WTC11 (cell line): ENCODE measurements around the gene PTPN12.

Source experiments
- AFF4 ChIP-seq: sonication (generic); formaldehyde crosslinking; IDR thresholded peaks from 2 replicates; pipeline ENCODE4 v1.8.1; 2023; ENCODE audit warnings: mild to moderate bottlenecking, missing genetic modification reagents, borderline replicate concordance
- ATF2 ChIP-seq: sonication (generic); formaldehyde crosslinking; IDR thresholded peaks from 2 replicates; pipeline ENCODE4 v1.8.1; 2022; ENCODE audit warnings: low read depth, missing genetic modification reagents, borderline replicate concordance
- ATF6 ChIP-seq: sonication (generic); formaldehyde crosslinking; IDR thresholded peaks from 2 replicates; pipeline ENCODE4 v1.8.1; 2023; ENCODE audit warnings: mild to moderate bottlenecking, missing genetic modification reagents
- CREB1 ChIP-seq: sonication (generic); formaldehyde crosslinking; IDR thresholded peaks from 2 replicates; pipeline ENCODE4 v1.8.0; 2023; ENCODE audit warnings: mild to moderate bottlenecking, missing genetic modification reagents
- ETV6 ChIP-seq: sonication (generic); formaldehyde crosslinking; IDR thresholded peaks from 2 replicates; pipeline ENCODE4 v1.8.1; 2022; ENCODE audit warnings: mild to moderate bottlenecking, missing genetic modification reagents
- SMAD4 ChIP-seq: sonication (generic); formaldehyde crosslinking; IDR thresholded peaks from 2 replicates; pipeline ENCODE4 v1.8.0; 2022; ENCODE audit warnings: mild to moderate bottlenecking, missing genetic modification reagents
- SP1 ChIP-seq: sonication (generic); formaldehyde crosslinking; conservative IDR thresholded peaks from 2 replicates; pipeline ENCODE4 v1.8.1; 2022; ENCODE audit warnings: missing genetic modification reagents
- USF1 ChIP-seq: sonication (generic); formaldehyde crosslinking; IDR thresholded peaks from 2 replicates; pipeline ENCODE4 v1.8.0; 2022; ENCODE audit warnings: mild to moderate bottlenecking, missing genetic modification reagents
- ZNF121 ChIP-seq: sonication (generic); formaldehyde crosslinking; IDR thresholded peaks from 2 replicates; pipeline ENCODE4 v1.8.0; 2023; ENCODE audit warnings: missing genetic modification reagents
- TF ChIP-seq, protein P1 (sequence below): fragments of 200-600 bp; IDR thresholded peaks from 2 replicates; pipeline ENCODE4 v1.8.0; 2022; ENCODE audit warnings: antibody characterized with exemption
- TF ChIP-seq, protein P2 (sequence below): sonication (generic); formaldehyde crosslinking; IDR thresholded peaks from 2 replicates; pipeline ENCODE4 v1.8.1; 2023; ENCODE audit warnings: mild to moderate bottlenecking, moderate library complexity, missing genetic modification reagents

- TF ChIP-seq USF1 (CRISPR knock-in tag) (no peak), SMAD4 (CRISPR knock-in tag) (no peak), SP1 (CRISPR knock-in tag) (no peak), ATF6 (CRISPR knock-in tag) (no peak), AFF4 (CRISPR knock-in tag) (no peak), ETV6 (CRISPR knock-in tag) (no peak), CREB1 (CRISPR knock-in tag) (no peak), ZNF121 (CRISPR knock-in tag) (no peak), ATF2 (CRISPR knock-in tag) (no peak)
- TF ChIP-seq, protein P1, sequence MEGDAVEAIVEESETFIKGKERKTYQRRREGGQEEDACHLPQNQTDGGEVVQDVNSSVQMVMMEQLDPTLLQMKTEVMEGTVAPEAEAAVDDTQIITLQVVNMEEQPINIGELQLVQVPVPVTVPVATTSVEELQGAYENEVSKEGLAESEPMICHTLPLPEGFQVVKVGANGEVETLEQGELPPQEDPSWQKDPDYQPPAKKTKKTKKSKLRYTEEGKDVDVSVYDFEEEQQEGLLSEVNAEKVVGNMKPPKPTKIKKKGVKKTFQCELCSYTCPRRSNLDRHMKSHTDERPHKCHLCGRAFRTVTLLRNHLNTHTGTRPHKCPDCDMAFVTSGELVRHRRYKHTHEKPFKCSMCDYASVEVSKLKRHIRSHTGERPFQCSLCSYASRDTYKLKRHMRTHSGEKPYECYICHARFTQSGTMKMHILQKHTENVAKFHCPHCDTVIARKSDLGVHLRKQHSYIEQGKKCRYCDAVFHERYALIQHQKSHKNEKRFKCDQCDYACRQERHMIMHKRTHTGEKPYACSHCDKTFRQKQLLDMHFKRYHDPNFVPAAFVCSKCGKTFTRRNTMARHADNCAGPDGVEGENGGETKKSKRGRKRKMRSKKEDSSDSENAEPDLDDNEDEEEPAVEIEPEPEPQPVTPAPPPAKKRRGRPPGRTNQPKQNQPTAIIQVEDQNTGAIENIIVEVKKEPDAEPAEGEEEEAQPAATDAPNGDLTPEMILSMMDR, result no peak
- TF ChIP-seq, protein P2, sequence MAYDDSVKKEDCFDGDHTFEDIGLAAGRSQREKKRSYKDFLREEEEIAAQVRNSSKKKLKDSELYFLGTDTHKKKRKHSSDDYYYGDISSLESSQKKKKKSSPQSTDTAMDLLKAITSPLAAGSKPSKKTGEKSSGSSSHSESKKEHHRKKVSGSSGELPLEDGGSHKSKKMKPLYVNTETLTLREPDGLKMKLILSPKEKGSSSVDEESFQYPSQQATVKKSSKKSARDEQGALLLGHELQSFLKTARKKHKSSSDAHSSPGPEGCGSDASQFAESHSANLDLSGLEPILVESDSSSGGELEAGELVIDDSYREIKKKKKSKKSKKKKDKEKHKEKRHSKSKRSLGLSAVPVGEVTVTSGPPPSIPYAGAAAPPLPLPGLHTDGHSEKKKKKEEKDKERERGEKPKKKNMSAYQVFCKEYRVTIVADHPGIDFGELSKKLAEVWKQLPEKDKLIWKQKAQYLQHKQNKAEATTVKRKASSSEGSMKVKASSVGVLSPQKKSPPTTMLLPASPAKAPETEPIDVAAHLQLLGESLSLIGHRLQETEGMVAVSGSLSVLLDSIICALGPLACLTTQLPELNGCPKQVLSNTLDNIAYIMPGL (CRISPR knock-in tag), result no peak
Observed at GRCh38 chr7:77606562-77606961, 69.5 kb downstream of the PTPN12 start.
